Activated B cell treated with CpG ODN at 0.5 μM for 24 hours (primary cell): ENCODE data around the gene EPS8L3. TPM values are rescaled to one million over a fixed set of nuclear protein-coding genes. Genes with fewer than 3 reads are reported as not detected.
A peak's percentile ranks its signal among the peaks of the same experiment; 100 is the strongest.

ENCODE experiments used
- ATAC-seq: fragments of 200-7000 bp; cut with Tn5 transposase; one replicate; pipeline ENCODE4 v1.10.0; 2021; ENCODE audit warnings: low read depth, mild to moderate bottlenecking, moderate library complexity
- CTCF ChIA-PET: fragments of 350-600 bp; sonication (Branson Sonifier 250); formaldehyde crosslinking; loops from one replicate; lab custom pipeline; 2021; ENCODE audit warnings: antibody characterized with exemption; lab: Charles Lee
- POLR2A ChIA-PET: fragments of 350-600 bp; sonication (Branson Sonifier 250); formaldehyde crosslinking; loops from one replicate; lab custom pipeline; 2021; ENCODE audit warnings: antibody characterized with exemption; lab: Charles Lee
- DNase-seq: peaks from one replicate; pipeline ENCODE4 v3.0.0; 2022
- H3K27ac Mint-ChIP-seq: one replicate; pipeline ENCODE4 v1.8.0; 2020; ENCODE audit warnings: mixed read lengths
- H3K27me3 Mint-ChIP-seq: one replicate; pipeline ENCODE4 v1.8.0; 2021; ENCODE audit warnings: mixed read lengths
- H3K36me3 Mint-ChIP-seq: one replicate; pipeline ENCODE4 v1.8.0; 2021; ENCODE audit warnings: low read depth, mixed read lengths
- H3K4me1 Mint-ChIP-seq: one replicate; pipeline ENCODE4 v1.8.0; 2021; ENCODE audit warnings: mixed read lengths
- H3K4me3 Mint-ChIP-seq: one replicate; pipeline ENCODE4 v1.8.0; 2020; ENCODE audit warnings: mild to moderate bottlenecking, mixed read lengths
- H3K9me3 Mint-ChIP-seq: one replicate; pipeline ENCODE4 v1.8.0; 2020; ENCODE audit warnings: mixed read lengths
- CTCF ChIP-seq: fragments of 200-600 bp; IDR thresholded peaks from one replicate; pipeline ENCODE4 v1.8.0; 2022; ENCODE audit warnings: antibody characterized with exemption, mild to moderate bottlenecking
- intact Hi-C: fragments of 100-400 bp; cut with micrococcal nuclease; formaldehyde crosslinking; loops from one replicate; pipeline ENCODE4 v1.15.1; 2024
- total RNA-seq: library from RNA; stranded (reverse); gene quantifications from 2 replicates; pipeline ENCODE4 v1.2.3, GENCODE V29; 2022

Gene EPS8L3
- total RNA-seq, 1 donor from 2014 or later, result not detected

- intact Hi-C loops, result loop anchor here (5.0 kb wide), 1 partner anchor 113 kb away; the partner anchor contains the start of gene GSTM4
- H3K4me3 Mint-ChIP-seq, result no peak overlapping the region
- no peak overlapping the region for H3K27ac Mint-ChIP-seq
- no peak for ATAC-seq
- H3K4me1 Mint-ChIP-seq, result peaks cover 3% of the 10 kb centered on the region
- ChIA-PET POLR2A (no interaction called here), CTCF (interaction anchor here (1.2 to 8.4 kb wide), 2 partner anchors 132 to 214 kb away, joined by 4 to 103 read pairs; partner anchors contain the start of gene AHCYL1)
- no peak for TF ChIP-seq CTCF
- H3K27me3 Mint-ChIP-seq, result peaks cover 12% of the 10 kb centered on the region
- no peak for DNase-seq
- H3K9me3 Mint-ChIP-seq, result no peaks in the 10 kb centered on the region
- H3K36me3 Mint-ChIP-seq, result no peaks in the 10 kb centered on the region
Measured at GRCh38 chr1:109770331-109771095, 6.8 kb upstream of the EPS8L3 start.

GRCh38 chr1:109769330-109770078 is 5.8 kb upstream of the EPS8L3 start:
- peaks cover 12% of the 10 kb centered on the region for H3K27me3 Mint-ChIP-seq
- POLR2A ChIA-PET, result no interaction called here

GRCh38 chr1:109768820-109769219 is 5.1 kb upstream of the EPS8L3 start:
- no peaks in the 10 kb centered on the region for H3K9me3 Mint-ChIP-seq
- ChIA-PET POLR2A (no interaction called here), CTCF (interaction anchor here (1.1 to 1.3 kb wide), 3 partner anchors 8 to 216 kb away, joined by 3 to 5 read pairs (median 3); partner anchors contain the start of gene AHCYL1)
- H3K27ac Mint-ChIP-seq, result no peak overlapping the region
- peak; percentile 7 for DNase-seq
- H3K4me3 Mint-ChIP-seq, result no peak overlapping the region
- no peak for TF ChIP-seq CTCF
- no peak for ATAC-seq
- H3K36me3 Mint-ChIP-seq, result no peaks in the 10 kb centered on the region
- H3K4me1 Mint-ChIP-seq, result peaks cover 3% of the 10 kb centered on the region
- intact Hi-C loops, result no loop called here
- H3K27me3 Mint-ChIP-seq, result peaks cover 9% of the 10 kb centered on the region

More at GRCh38 chr1:109769330-109770078, 5.8 kb upstream of the EPS8L3 start:
- ATAC-seq (no peak), DNase-seq (no peak)
- Mint-ChIP-seq H3K36me3 (no peaks in the 10 kb centered on the region), H3K4me3 (no peak overlapping the region), H3K27ac (no peak overlapping the region), H3K4me1 (peaks cover 3% of the 10 kb centered on the region), H3K9me3 (no peaks in the 10 kb centered on the region)
- intact Hi-C loops, result loop anchor here (5.0 kb wide), 1 partner anchor 112 kb away; the partner anchor contains the start of gene GSTM4
- CTCF ChIA-PET, result interaction anchor here (1.1 to 1.3 kb wide), 3 partner anchors 129 to 215 kb away, joined by 3 to 4 read pairs (median 3); partner anchors contain the start of gene AHCYL1
- no peak for TF ChIP-seq CTCF

GRCh38 chr1:109768335-109768650 is 4.6 kb upstream of the EPS8L3 start:
- intact Hi-C loops, result no loop called here
- H3K4me1 Mint-ChIP-seq, result no peaks in the 10 kb centered on the region
- peaks cover 5% of the 10 kb centered on the region for H3K27me3 Mint-ChIP-seq
- no peaks in the 10 kb centered on the region for H3K9me3 Mint-ChIP-seq
- CTCF ChIA-PET, result interaction anchor here (1.1 to 1.3 kb wide), 2 partner anchors 9 to 216 kb away, joined by 3 to 5 read pairs; partner anchors contain the start of gene AHCYL1
- POLR2A ChIA-PET, result no interaction called here
- H3K4me3 Mint-ChIP-seq, result no peak overlapping the region
- no peaks in the 10 kb centered on the region for H3K36me3 Mint-ChIP-seq
- DNase-seq, result peak; percentile 7
- TF ChIP-seq CTCF, result no peak
- no peak overlapping the region for H3K27ac Mint-ChIP-seq
- ATAC-seq, result no peak
